Thymus (tissue), 11 donors: ENCODE data around the gene PFDN4. TPM values are rescaled to one million over a fixed set of nuclear protein-coding genes. Genes with fewer than 3 reads are reported as not detected.

ENCODE experiments used
- DNase-seq, 9 donors: peaks; one replicate each; pipeline ENCODE4 v3.0.0-alpha.2; 2013; ENCODE audit warnings: low spot score in 9 of 9, low read depth in 6 of 9, missing footprints in 1 of 9
- H3K27ac ChIP-seq, 2 donors: one replicate each; pipeline ENCODE4 v1.5.1; 2013; ENCODE audit warnings: control low read depth in 1 of 2, low read depth in 1 of 2, low read length in 1 of 2, mild to moderate bottlenecking in 1 of 2, moderate library complexity in 1 of 2
- H3K27me3 ChIP-seq, 2 donors: one replicate each; pipeline ENCODE4 v1.5.1; 2013; ENCODE audit warnings: low read length in 1 of 2; ENCODE audit not compliant: control insufficient read depth in 2 of 2, insufficient read depth in 1 of 2
- H3K36me3 ChIP-seq, 2 donors: one replicate each; pipeline ENCODE4 v1.5.1; 2013; ENCODE audit warnings: low read length in 1 of 2, mild to moderate bottlenecking in 1 of 2, moderate library complexity in 1 of 2; ENCODE audit not compliant: control insufficient read depth in 2 of 2, insufficient read depth in 2 of 2
- H3K4me1 ChIP-seq, 2 donors: one replicate each; pipeline ENCODE4 v1.5.1; 2013; ENCODE audit warnings: low read length in 2 of 2; ENCODE audit not compliant: control insufficient read depth in 2 of 2, insufficient read depth in 2 of 2
- H3K4me3 ChIP-seq, 2 donors: one replicate each; pipeline ENCODE4 v1.5.1; 2013; ENCODE audit warnings: low read length in 2 of 2, control low read depth in 1 of 2, mild to moderate bottlenecking in 1 of 2
- H3K9me3 ChIP-seq, 2 donors: one replicate each; pipeline ENCODE4 v1.5.1; 2013; ENCODE audit warnings: low read length in 1 of 2, mild to moderate bottlenecking in 1 of 2; ENCODE audit not compliant: control insufficient read depth in 2 of 2, insufficient read depth in 1 of 2
- WGBS: extraction: QIAGEN DNeasy Blood & Tissue Kit; methylation state at CpG from one replicate; pipeline ENCODE4 v1.1.7; 2013; 5-methylcytosine and 5-hydroxymethylcytosine counted together
- polyA plus RNA-seq: library from polyadenylated mRNA; stranded (reverse); fragments of 200-250 nt; gene quantifications from one replicate; pipeline ENCODE4 v1.2.3, GENCODE V29; 2013
- total RNA-seq: library from RNA; stranded (reverse); fragments of 120-200 nt; gene quantifications from one replicate; pipeline ENCODE4 v1.2.4, GENCODE V29; 2013
- donor health status: healthy.

The PFDN4 gene
- total and polyA plus RNA-seq, 2 donors = 123 to 124 TPM

GRCh38 chr20:54162378-54163009 lies 45.4 kb upstream of the PFDN4 start:
- Histone ChIP-seq H3K4me1 (no peaks in the 10 kb centered on the region), H3K36me3 (no peaks in the 10 kb centered on the region), H3K4me3 (no peak overlapping the region), H3K27ac (no peak overlapping the region), H3K9me3 (no peaks in the 10 kb centered on the region), H3K27me3 (peaks cover 0 to 4% of the 10 kb centered on the region in 2 donors)
- WGBS = 55% methylated on average over 16 of the region's 16 CpGs
- no peak for DNase-seq

DNA sequence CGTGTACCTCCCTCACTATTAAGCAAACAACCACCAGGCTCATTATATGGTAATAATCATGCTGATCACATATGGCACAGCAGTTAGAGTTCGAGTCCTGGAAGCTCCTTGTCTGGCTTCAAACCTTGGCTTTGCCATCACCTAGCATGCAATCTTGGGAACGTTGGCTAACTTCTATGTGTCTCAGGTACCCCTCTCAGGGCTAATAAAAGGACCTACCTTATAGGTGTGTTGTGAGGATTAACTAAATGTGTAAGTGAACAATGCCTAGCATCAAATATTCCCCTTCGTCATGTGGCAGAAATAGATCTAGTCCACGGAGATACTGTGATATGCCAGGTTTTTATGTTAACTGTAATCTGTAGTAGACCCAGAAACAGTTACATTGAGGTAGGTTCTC lies 44.5 kb upstream of the PFDN4 start:
- 96% methylated on average over 5 of the region's 5 CpGs for WGBS
- H3K27me3 ChIP-seq = peaks cover 0 to 11% of the 10 kb centered on the region in 2 donors

DNA sequence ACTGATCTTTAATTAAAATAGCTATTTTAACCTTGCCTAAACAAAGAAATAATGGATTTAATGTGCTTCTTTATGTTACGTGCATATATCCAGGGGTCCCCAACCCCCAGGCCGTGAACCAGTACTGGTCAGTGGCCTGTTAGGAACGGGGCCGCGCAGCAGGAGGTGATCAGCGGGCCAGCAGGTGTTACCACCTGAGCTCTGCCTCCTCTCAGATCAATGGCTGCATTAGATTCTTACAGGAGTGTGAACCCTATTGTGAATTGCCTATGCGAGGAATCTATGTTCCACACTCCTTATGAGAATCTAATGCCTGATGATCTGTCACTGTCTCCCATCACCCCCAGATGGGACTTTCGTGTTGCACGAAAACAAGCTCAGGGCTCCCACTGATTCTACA lies 42.9 kb upstream of the PFDN4 start:
- no peaks in the 10 kb centered on the region for H3K4me1 ChIP-seq
- no peak overlapping the region for H3K27ac ChIP-seq
- no peak overlapping the region for H3K4me3 ChIP-seq
- no peaks in the 10 kb centered on the region for H3K36me3 ChIP-seq
- H3K27me3 ChIP-seq = peaks cover 0 to 14% of the 10 kb centered on the region in 2 donors
- DNase-seq = no peak
- no peaks in the 10 kb centered on the region for H3K9me3 ChIP-seq
- WGBS = 96% methylated on average over 9 of the region's 9 CpGs

More for the DNA sequence above, 44.5 kb upstream of the PFDN4 start:
- Histone ChIP-seq H3K4me1 (no peaks in the 10 kb centered on the region), H3K4me3 (no peak overlapping the region), H3K27ac (no peak overlapping the region), H3K9me3 (no peaks in the 10 kb centered on the region), H3K36me3 (no peaks in the 10 kb centered on the region)
- no peak for DNase-seq

- Histone ChIP-seq H3K27me3 (peaks cover 5 to 17% of the 10 kb centered on the region in 2 donors), H3K9me3 (no peaks in the 10 kb centered on the region)
- WGBS = 77% methylated on average over 2 of the region's 2 CpGs
Observed at GRCh38 chr20:54165803-54166202, 42.1 kb upstream of the PFDN4 start.

DNA sequence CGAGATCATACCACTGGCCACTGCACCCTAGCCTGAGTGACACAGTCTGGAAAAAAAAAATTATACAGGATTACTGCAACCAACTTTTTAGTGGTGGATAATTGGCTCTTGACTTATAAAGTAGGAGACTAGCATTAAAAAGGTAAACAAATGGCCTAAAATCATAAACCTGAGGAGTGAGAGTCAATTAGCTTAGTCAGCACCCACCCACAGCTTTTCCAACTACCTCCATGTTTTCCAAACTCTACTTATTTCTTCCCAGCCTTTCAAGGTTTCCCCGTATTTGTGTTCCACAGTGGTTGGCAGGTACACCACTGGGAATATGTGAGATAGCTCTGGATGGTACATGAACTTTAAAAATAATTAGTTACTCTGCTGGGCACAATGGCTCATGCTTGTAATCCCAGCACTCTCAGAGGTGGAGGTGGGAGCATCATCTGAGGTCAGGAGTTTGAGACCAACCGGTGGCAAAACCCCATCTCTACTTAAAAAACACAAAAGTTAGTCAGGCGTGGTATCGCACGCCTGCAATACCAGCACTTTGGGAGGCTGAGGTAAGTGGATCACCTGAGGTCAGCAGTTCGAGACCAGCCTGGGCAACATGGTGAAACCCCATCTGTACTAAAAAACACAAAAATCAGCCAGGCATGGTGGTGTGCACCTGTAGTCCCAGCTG lies 40.8 kb upstream of the PFDN4 start:
- 96% methylated on average over 7 of the region's 7 CpGs for WGBS
- Histone ChIP-seq H3K4me3 (no peak overlapping the region), H3K36me3 (no peaks in the 10 kb centered on the region), H3K27me3 (peaks cover 18 to 30% of the 10 kb centered on the region in 2 donors), H3K9me3 (no peaks in the 10 kb centered on the region), H3K4me1 (no peaks in the 10 kb centered on the region), H3K27ac (no peak overlapping the region)
- no peak for DNase-seq

More at GRCh38 chr20:54165803-54166202, 42.1 kb upstream of the PFDN4 start:
- no peak for DNase-seq
- no peak overlapping the region for H3K4me3 ChIP-seq
- no peak overlapping the region for H3K27ac ChIP-seq
- H3K36me3 ChIP-seq = no peaks in the 10 kb centered on the region
- H3K4me1 ChIP-seq = no peaks in the 10 kb centered on the region

DNA sequence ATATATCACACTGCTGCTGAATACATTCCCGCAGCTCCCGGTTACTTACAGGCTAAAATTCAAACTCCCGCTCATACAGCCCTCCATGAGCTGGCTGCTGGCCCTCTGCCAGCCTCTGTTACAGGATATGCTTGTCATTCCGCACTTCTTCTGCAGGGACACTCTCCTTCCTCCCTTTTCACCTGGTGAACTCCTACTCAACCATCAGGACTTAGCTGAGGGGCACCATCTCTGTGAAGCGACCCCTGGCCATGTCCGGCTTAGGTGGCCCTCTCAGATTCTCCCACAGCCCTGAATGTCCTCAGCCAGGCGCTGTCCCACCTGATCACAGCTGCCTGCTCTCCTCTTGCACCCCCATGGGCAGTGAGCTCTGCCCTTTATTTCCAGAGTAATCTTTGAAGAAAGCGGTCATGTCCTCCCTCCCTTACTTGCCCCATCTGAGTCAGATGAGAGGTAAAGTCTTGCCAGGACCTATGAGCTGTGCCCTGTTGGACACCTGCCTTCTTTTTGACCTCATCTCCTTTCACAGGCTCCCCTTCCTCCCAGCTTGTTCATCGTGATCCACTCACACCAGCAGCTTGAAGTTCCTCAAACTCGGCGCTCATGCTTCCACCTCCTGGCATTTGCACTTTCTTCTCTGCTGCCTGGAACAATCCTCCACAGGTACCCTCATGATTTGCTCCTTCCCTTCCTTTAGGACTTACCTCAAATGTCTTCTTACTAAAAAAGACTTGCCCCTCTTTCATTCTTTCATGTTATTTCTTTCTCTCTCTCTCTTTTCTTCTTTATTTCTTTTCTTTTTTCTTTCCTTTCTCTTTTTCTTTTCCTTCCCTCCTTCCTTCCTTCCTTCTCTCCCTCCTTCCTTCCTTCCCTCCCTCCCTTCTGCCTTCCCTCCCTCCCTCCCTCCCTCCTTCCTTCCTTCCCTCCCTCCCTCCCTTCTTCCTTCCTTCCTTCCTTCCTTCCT lies 39.7 kb upstream of the PFDN4 start:
- H3K4me3 ChIP-seq = no peak overlapping the region
- WGBS = 64% methylated on average over 11 of the region's 11 CpGs
- peaks cover 29 to 38% of the 10 kb centered on the region in 2 donors for H3K27me3 ChIP-seq
- no peaks in the 10 kb centered on the region for H3K36me3 ChIP-seq
- DNase-seq = no peak
- H3K4me1 ChIP-seq = no peaks in the 10 kb centered on the region
- no peaks in the 10 kb centered on the region for H3K9me3 ChIP-seq
- no peak overlapping the region for H3K27ac ChIP-seq

GRCh38 chr20:54168961-54169862 lies 38.7 kb upstream of the PFDN4 start:
- H3K9me3 ChIP-seq = no peaks in the 10 kb centered on the region
- no peak overlapping the region for H3K27ac ChIP-seq
- no peak overlapping the region for H3K4me3 ChIP-seq
- peaks cover 0 to 3% of the 10 kb centered on the region in 2 donors for H3K4me1 ChIP-seq
- 81% methylated on average over 14 of the region's 14 CpGs for WGBS
- no peak for DNase-seq
- peaks cover 39 to 47% of the 10 kb centered on the region in 2 donors for H3K27me3 ChIP-seq
- no peaks in the 10 kb centered on the region for H3K36me3 ChIP-seq

- Histone ChIP-seq H3K36me3 (no peaks in the 10 kb centered on the region), H3K4me3 (no peak overlapping the region), H3K27me3 (peaks cover 47 to 55% of the 10 kb centered on the region in 2 donors), H3K4me1 (peaks cover 0 to 3% of the 10 kb centered on the region in 2 donors), H3K9me3 (no peaks in the 10 kb centered on the region), H3K27ac (no peak overlapping the region)
- WGBS = 72% methylated on average over 4 of the region's 4 CpGs
- DNase-seq = no peak
Observed at GRCh38 chr20:54170026-54170471, 37.8 kb upstream of the PFDN4 start.
